H1 (cell line): ENCODE results near the gene CMIP. TPM values are rescaled to one million over a fixed set of nuclear protein-coding genes. Genes with fewer than 3 reads are reported as not detected.

Experiments used
- ATF2 ChIP-seq: IDR thresholded peaks from 2 replicates; pipeline ENCODE4 v1.6.1; 2012; ENCODE audit warnings: low read length, inconsistent platforms
- ATF3 ChIP-seq: IDR thresholded peaks from 2 replicates; pipeline ENCODE4 v1.6.1; 2011; ENCODE audit warnings: low read depth, mild to moderate bottlenecking, low read length; ENCODE audit not compliant: insufficient read depth
- CBX5 ChIP-seq: fragments of 300-800, 300-1000 bp; sonication (generic); IDR thresholded peaks from 2 replicates; pipeline ENCODE4 v1.7.1; 2016; ENCODE audit warnings: antibody characterized with exemption, low read length, low read depth
- E2F6 ChIP-seq: IDR thresholded peaks from 2 replicates; pipeline ENCODE4 v1.6.1; 2012; ENCODE audit warnings: inconsistent platforms
- KDM4A ChIP-seq: IDR thresholded peaks from one replicate; pipeline ENCODE4 v1.7.1; 2012; ENCODE audit warnings: low read depth, mild to moderate bottlenecking, moderate library complexity, low read length, inconsistent platforms; ENCODE audit not compliant: severe bottlenecking
- PHF8 ChIP-seq: fragments of 200-600 bp; sonication (generic); conservative IDR thresholded peaks from 2 replicates; pipeline ENCODE4 v1.7.1; 2012; ENCODE audit warnings: low read depth, mild to moderate bottlenecking, inconsistent platforms, low read length, moderate library complexity
- POU5F1 ChIP-seq: IDR thresholded peaks from 2 replicates; pipeline ENCODE4 v1.6.1; 2011; ENCODE audit warnings: low read depth, mild to moderate bottlenecking, low read length, moderate library complexity
- SP2 ChIP-seq: IDR thresholded peaks from 2 replicates; pipeline ENCODE4 v1.6.1; 2012; ENCODE audit warnings: mild to moderate bottlenecking, low read length, inconsistent platforms
- SP4 ChIP-seq: IDR thresholded peaks from 2 replicates; pipeline ENCODE4 v1.6.1; 2012; ENCODE audit warnings: low read length, inconsistent platforms
- TCF12 ChIP-seq: IDR thresholded peaks from 2 replicates; pipeline ENCODE4 v1.6.1; 2011; ENCODE audit warnings: low read depth, mild to moderate bottlenecking, low read length
- polyA plus RNA-seq, 7 experiments: library from polyadenylated mRNA; depleted of rRNA in 3 of 7; stranded (reverse) in 5 of 7; unstranded in 2 of 7; fragments of >200 nt in 5 of 7; fragments of 200-250 nt in 2 of 7; gene quantifications; 1 replicate in 5 of 7; 2 replicates in 1 of 7; 4 replicates in 1 of 7; pipeline versions ENCODE4 v1.2.1 to v1.2.3, GENCODE V29; 2011 to 2013; ENCODE audit warnings: missing spikeins in 2 of 7, mixed read lengths in 2 of 7
- total RNA-seq: library from RNA; stranded (reverse); fragmentation: NEBNext Ultra II Directional; extraction: Animal tissue kit (Norgen Biotek cat#: 25700); gene quantifications from 2 replicates; pipeline ENCODE4 v1.2.1, GENCODE V29; 2021

The CMIP gene
- total and polyA plus RNA-seq, 2 of the 8 experiments (the other 6 are each of a cell fraction or from before 2014, with no cell fraction given): 7.9 to 53.2 TPM

GRCh38 chr16:81729451-81729850 lies 284.8 kb downstream of the CMIP start (continued):
- TF ChIP-seq PHF8 (0 out of 2 replicates have a peak, but pooled peaks have one; percentile 53), TCF12 (peak; percentile 88; the same call in 1 of the 2 replicates), POU5F1 (no peak), KDM4A (peak; percentile 1), SP4 (peak; percentile 9; the same call in 1 of the 2 replicates), SP2 (no peak), CBX5 (no peak), E2F6 (peak; percentile 67), ATF2 (no peak), ATF3 (no peak)
